Measurements from ENCODE around the gene NEDD4L.

NEDD4L gene

GRCh38 chr18:58225101-58225500 lies 181.1 kb downstream of the NEDD4L start (continued):
- TF ChIP-seq ZNF565 (CRISPR knock-in tag; conservative IDR thresholded peaks at IDR 0.05; ENCODE audit: low read depth), result no peak
- TF ChIP-seq CREB5 (CRISPR knock-in tag; IDR thresholded peaks at IDR 0.05; ENCODE audit: low read depth), result no peak
- TF ChIP-seq SNAI2 (CRISPR knock-in tag; IDR thresholded peaks at IDR 0.05), result no peak
- TF ChIP-seq ISL1 (CRISPR knock-in tag; IDR thresholded peaks at IDR 0.05), result no peak
- no peak for TF ChIP-seq CSDC2 (CRISPR knock-in tag; IDR thresholded peaks at IDR 0.05)
- no peak for TF ChIP-seq ZFP3 (CRISPR knock-in tag; IDR thresholded peaks at IDR 0.05)
- TF ChIP-seq TOX (CRISPR knock-in tag; IDR thresholded peaks at IDR 0.05; ENCODE audit: borderline replicate concordance), result no peak
- no peak for TF ChIP-seq ESRRG (CRISPR knock-in tag; IDR thresholded peaks at IDR 0.05)

GRCh38 chr18:58226429-58226828 lies 182.4 kb downstream of the NEDD4L start:
- TF ChIP-seq CREB5 (CRISPR knock-in tag; IDR thresholded peaks at IDR 0.05; ENCODE audit: low read depth) (no peak), ZFP30 (CRISPR knock-in tag; IDR thresholded peaks at IDR 0.05) (no peak), ZC3H10 (CRISPR knock-in tag; IDR thresholded peaks at IDR 0.05) (no peak), SNAI2 (CRISPR knock-in tag; IDR thresholded peaks at IDR 0.05) (no peak), BACH2 (CRISPR knock-in tag; IDR thresholded peaks at IDR 0.05; ENCODE audit: borderline replicate concordance) (no peak), ZNF70 (CRISPR knock-in tag; IDR thresholded peaks at IDR 0.05) (no peak), GLIS3 (CRISPR knock-in tag; IDR thresholded peaks at IDR 0.05) (no peak), ZNF565 (CRISPR knock-in tag; conservative IDR thresholded peaks at IDR 0.05; ENCODE audit: low read depth) (no peak), ZFP3 (CRISPR knock-in tag; IDR thresholded peaks at IDR 0.05) (no peak), PPARA (CRISPR knock-in tag; IDR thresholded peaks at IDR 0.05; ENCODE audit: borderline replicate concordance) (no peak), OSR1 (CRISPR knock-in tag; IDR thresholded peaks at IDR 0.05) (no peak), ZNF8 (CRISPR knock-in tag; IDR thresholded peaks at IDR 0.05) (no peak), ESRRG (CRISPR knock-in tag; IDR thresholded peaks at IDR 0.05) (no peak), CSDC2 (CRISPR knock-in tag; IDR thresholded peaks at IDR 0.05) (no peak)
- TF ChIP-seq, protein P1, sequence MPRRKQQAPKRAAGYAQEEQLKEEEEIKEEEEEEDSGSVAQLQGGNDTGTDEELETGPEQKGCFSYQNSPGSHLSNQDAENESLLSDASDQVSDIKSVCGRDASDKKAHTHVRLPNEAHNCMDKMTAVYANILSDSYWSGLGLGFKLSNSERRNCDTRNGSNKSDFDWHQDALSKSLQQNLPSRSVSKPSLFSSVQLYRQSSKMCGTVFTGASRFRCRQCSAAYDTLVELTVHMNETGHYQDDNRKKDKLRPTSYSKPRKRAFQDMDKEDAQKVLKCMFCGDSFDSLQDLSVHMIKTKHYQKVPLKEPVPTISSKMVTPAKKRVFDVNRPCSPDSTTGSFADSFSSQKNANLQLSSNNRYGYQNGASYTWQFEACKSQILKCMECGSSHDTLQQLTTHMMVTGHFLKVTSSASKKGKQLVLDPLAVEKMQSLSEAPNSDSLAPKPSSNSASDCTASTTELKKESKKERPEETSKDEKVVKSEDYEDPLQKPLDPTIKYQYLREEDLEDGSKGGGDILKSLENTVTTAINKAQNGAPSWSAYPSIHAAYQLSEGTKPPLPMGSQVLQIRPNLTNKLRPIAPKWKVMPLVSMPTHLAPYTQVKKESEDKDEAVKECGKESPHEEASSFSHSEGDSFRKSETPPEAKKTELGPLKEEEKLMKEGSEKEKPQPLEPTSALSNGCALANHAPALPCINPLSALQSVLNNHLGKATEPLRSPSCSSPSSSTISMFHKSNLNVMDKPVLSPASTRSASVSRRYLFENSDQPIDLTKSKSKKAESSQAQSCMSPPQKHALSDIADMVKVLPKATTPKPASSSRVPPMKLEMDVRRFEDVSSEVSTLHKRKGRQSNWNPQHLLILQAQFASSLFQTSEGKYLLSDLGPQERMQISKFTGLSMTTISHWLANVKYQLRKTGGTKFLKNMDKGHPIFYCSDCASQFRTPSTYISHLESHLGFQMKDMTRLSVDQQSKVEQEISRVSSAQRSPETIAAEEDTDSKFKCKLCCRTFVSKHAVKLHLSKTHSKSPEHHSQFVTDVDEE (CRISPR knock-in tag; IDR thresholded peaks at IDR 0.05), result no peak
- TF ChIP-seq, protein P2, sequence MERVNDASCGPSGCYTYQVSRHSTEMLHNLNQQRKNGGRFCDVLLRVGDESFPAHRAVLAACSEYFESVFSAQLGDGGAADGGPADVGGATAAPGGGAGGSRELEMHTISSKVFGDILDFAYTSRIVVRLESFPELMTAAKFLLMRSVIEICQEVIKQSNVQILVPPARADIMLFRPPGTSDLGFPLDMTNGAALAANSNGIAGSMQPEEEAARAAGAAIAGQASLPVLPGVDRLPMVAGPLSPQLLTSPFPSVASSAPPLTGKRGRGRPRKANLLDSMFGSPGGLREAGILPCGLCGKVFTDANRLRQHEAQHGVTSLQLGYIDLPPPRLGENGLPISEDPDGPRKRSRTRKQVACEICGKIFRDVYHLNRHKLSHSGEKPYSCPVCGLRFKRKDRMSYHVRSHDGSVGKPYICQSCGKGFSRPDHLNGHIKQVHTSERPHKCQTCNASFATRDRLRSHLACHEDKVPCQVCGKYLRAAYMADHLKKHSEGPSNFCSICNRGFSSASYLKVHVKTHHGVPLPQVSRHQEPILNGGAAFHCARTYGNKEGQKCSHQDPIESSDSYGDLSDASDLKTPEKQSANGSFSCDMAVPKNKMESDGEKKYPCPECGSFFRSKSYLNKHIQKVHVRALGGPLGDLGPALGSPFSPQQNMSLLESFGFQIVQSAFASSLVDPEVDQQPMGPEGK (CRISPR knock-in tag; IDR thresholded peaks at IDR 0.05; ENCODE audit: borderline replicate concordance), result no peak
- TF ChIP-seq, protein P3, sequence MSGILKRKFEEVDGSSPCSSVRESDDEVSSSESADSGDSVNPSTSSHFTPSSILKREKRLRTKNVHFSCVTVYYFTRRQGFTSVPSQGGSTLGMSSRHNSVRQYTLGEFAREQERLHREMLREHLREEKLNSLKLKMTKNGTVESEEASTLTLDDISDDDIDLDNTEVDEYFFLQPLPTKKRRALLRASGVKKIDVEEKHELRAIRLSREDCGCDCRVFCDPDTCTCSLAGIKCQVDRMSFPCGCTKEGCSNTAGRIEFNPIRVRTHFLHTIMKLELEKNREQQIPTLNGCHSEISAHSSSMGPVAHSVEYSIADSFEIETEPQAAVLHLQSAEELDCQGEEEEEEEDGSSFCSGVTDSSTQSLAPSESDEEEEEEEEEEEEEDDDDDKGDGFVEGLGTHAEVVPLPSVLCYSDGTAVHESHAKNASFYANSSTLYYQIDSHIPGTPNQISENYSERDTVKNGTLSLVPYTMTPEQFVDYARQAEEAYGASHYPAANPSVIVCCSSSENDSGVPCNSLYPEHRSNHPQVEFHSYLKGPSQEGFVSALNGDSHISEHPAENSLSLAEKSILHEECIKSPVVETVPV (CRISPR knock-in tag; IDR thresholded peaks at IDR 0.05), result no peak
- ATAC-seq, result no peak

GRCh38 chr18:58227361-58227930 lies 183.4 kb downstream of the NEDD4L start:
- no peak for ATAC-seq
- TF ChIP-seq, protein P1 (CRISPR knock-in tag; IDR thresholded peaks at IDR 0.05), result no peak
- TF ChIP-seq ZNF70 (CRISPR knock-in tag; IDR thresholded peaks at IDR 0.05), result no peak
